ENCODE measurements around the gene AP2A2. TPM values are rescaled to one million over a fixed set of nuclear protein-coding genes. Genes with fewer than 3 reads are reported as not detected.

Gene AP2A2
- total RNA-seq, 1 donor from 2014 or later = 17.7 TPM

- Histone ChIP-seq H3K4me3 (ENCODE audit: low read length in 3 of 3) (no peak overlapping the region), H3K9me3 (ENCODE audit: control insufficient read depth in 3 of 3, low read length in 3 of 3) (no peaks in the 10 kb centered on the region), H3K9ac (ENCODE audit: low read depth in 1 of 3, low read length in 3 of 3) (no peak overlapping the region), H3K27me3 (ENCODE audit: control insufficient read depth in 3 of 3, insufficient read depth in 3 of 3, low read length in 3 of 3) (no peaks in the 10 kb centered on the region), H3K36me3 (ENCODE audit: control insufficient read depth in 3 of 3, insufficient read depth in 3 of 3, low read length in 3 of 3) (peaks cover 38 to 47% (median 42%) of the 10 kb centered on the region in 3 donors), H3K4me1 (ENCODE audit: control insufficient read depth in 3 of 3, insufficient read depth in 3 of 3, low read length in 3 of 3) (no peaks in the 10 kb centered on the region), H3K27ac (ENCODE audit: low read depth, low read length) (no peak overlapping the region)
Measured at GRCh38 chr11:999009-999408, 73.3 kb downstream of the AP2A2 start.

GRCh38 chr11:1000357-1001278 is 74.9 kb downstream of the AP2A2 start:
- Histone ChIP-seq H3K4me3 (ENCODE audit: low read length in 3 of 3) (no peak overlapping the region), H3K9me3 (ENCODE audit: control insufficient read depth in 3 of 3, low read length in 3 of 3) (no peaks in the 10 kb centered on the region), H3K36me3 (ENCODE audit: control insufficient read depth in 3 of 3, insufficient read depth in 3 of 3, low read length in 3 of 3) (peaks cover 36 to 48% (median 42%) of the 10 kb centered on the region in 3 donors), H3K27me3 (ENCODE audit: control insufficient read depth in 3 of 3, insufficient read depth in 3 of 3, low read length in 3 of 3) (no peaks in the 10 kb centered on the region), H3K9ac (ENCODE audit: low read depth in 1 of 3, low read length in 3 of 3) (no peak overlapping the region), H3K27ac (ENCODE audit: low read depth, low read length) (no peak overlapping the region), H3K4me1 (ENCODE audit: control insufficient read depth in 3 of 3, insufficient read depth in 3 of 3, low read length in 3 of 3) (no peaks in the 10 kb centered on the region)

GRCh38 chr11:1001617-1002405 is 76.1 kb downstream of the AP2A2 start:
- Histone ChIP-seq H3K4me1 (ENCODE audit: control insufficient read depth in 3 of 3, insufficient read depth in 3 of 3, low read length in 3 of 3) (peaks cover 5 to 11% (median 8%) of the 10 kb centered on the region in 3 donors), H3K4me3 (ENCODE audit: low read length in 3 of 3) (no peak overlapping the region), H3K36me3 (ENCODE audit: control insufficient read depth in 3 of 3, insufficient read depth in 3 of 3, low read length in 3 of 3) (peaks cover 34 to 48% (median 34%) of the 10 kb centered on the region in 3 donors), H3K9me3 (ENCODE audit: control insufficient read depth in 3 of 3, low read length in 3 of 3) (no peaks in the 10 kb centered on the region), H3K27ac (ENCODE audit: low read depth, low read length) (no peak overlapping the region), H3K9ac (ENCODE audit: low read depth in 1 of 3, low read length in 3 of 3) (no peak overlapping the region), H3K27me3 (ENCODE audit: control insufficient read depth in 3 of 3, insufficient read depth in 3 of 3, low read length in 3 of 3) (no peaks in the 10 kb centered on the region)

GRCh38 chr11:1002406-1002984 is 76.8 kb downstream of the AP2A2 start:
- Histone ChIP-seq H3K36me3 (ENCODE audit: control insufficient read depth in 3 of 3, insufficient read depth in 3 of 3, low read length in 3 of 3) (peaks cover 31 to 48% (median 35%) of the 10 kb centered on the region in 3 donors), H3K27me3 (ENCODE audit: control insufficient read depth in 3 of 3, insufficient read depth in 3 of 3, low read length in 3 of 3) (no peaks in the 10 kb centered on the region), H3K27ac (ENCODE audit: low read depth, low read length) (no peak overlapping the region)

GRCh38 chr11:1003159-1003558 is 77.5 kb downstream of the AP2A2 start:
- Histone ChIP-seq H3K27me3 (ENCODE audit: control insufficient read depth in 3 of 3, insufficient read depth in 3 of 3, low read length in 3 of 3) (no peaks in the 10 kb centered on the region), H3K9ac (ENCODE audit: low read depth in 1 of 3, low read length in 3 of 3) (no peak overlapping the region), H3K9me3 (ENCODE audit: control insufficient read depth in 3 of 3, low read length in 3 of 3) (no peaks in the 10 kb centered on the region), H3K27ac (ENCODE audit: low read depth, low read length) (no peak overlapping the region), H3K4me1 (ENCODE audit: control insufficient read depth in 3 of 3, insufficient read depth in 3 of 3, low read length in 3 of 3) (peaks cover 12 to 21% (median 15%) of the 10 kb centered on the region in 3 donors), H3K4me3 (ENCODE audit: low read length in 3 of 3) (no peak overlapping the region), H3K36me3 (ENCODE audit: control insufficient read depth in 3 of 3, insufficient read depth in 3 of 3, low read length in 3 of 3) (peaks cover 31 to 48% (median 36%) of the 10 kb centered on the region in 3 donors)

More at GRCh38 chr11:1002406-1002984, 76.8 kb downstream of the AP2A2 start:
- Histone ChIP-seq H3K4me1 (ENCODE audit: control insufficient read depth in 3 of 3, insufficient read depth in 3 of 3, low read length in 3 of 3) (peaks cover 12 to 18% (median 15%) of the 10 kb centered on the region in 3 donors), H3K9ac (ENCODE audit: low read depth in 1 of 3, low read length in 3 of 3) (no peak overlapping the region), H3K4me3 (ENCODE audit: low read length in 3 of 3) (no peak overlapping the region), H3K9me3 (ENCODE audit: control insufficient read depth in 3 of 3, low read length in 3 of 3) (no peaks in the 10 kb centered on the region)

GRCh38 chr11:1005928-1006327 is 80.3 kb downstream of the AP2A2 start:
- Histone ChIP-seq H3K27ac (ENCODE audit: low read depth, low read length) (peak overlapping the region; percentile 93), H3K9ac (ENCODE audit: low read depth in 1 of 3, low read length in 3 of 3) (peak overlapping the region in 2 of 3 donors; percentile 59 to 72), H3K4me1 (ENCODE audit: control insufficient read depth in 3 of 3, insufficient read depth in 3 of 3, low read length in 3 of 3) (peaks cover 12 to 32% (median 15%) of the 10 kb centered on the region in 3 donors), H3K9me3 (ENCODE audit: control insufficient read depth in 3 of 3, low read length in 3 of 3) (no peaks in the 10 kb centered on the region), H3K27me3 (ENCODE audit: control insufficient read depth in 3 of 3, insufficient read depth in 3 of 3, low read length in 3 of 3) (no peaks in the 10 kb centered on the region), H3K4me3 (ENCODE audit: low read length in 3 of 3) (no peak overlapping the region), H3K36me3 (ENCODE audit: control insufficient read depth in 3 of 3, insufficient read depth in 3 of 3, low read length in 3 of 3) (peaks cover 41 to 54% (median 45%) of the 10 kb centered on the region in 3 donors)

- Histone ChIP-seq H3K4me1 (ENCODE audit: control insufficient read depth in 3 of 3, insufficient read depth in 3 of 3, low read length in 3 of 3) (peaks cover 12 to 32% (median 15%) of the 10 kb centered on the region in 3 donors), H3K36me3 (ENCODE audit: control insufficient read depth in 3 of 3, insufficient read depth in 3 of 3, low read length in 3 of 3) (peaks cover 41 to 56% (median 45%) of the 10 kb centered on the region in 3 donors), H3K27ac (ENCODE audit: low read depth, low read length) (peak overlapping the region; percentile 93), H3K4me3 (ENCODE audit: low read length in 3 of 3) (peak overlapping the region in 2 of 3 donors; percentile 20 to 63), H3K9ac (ENCODE audit: low read depth in 1 of 3, low read length in 3 of 3) (peak overlapping the region; percentile 59 to 77 (median 66)), H3K9me3 (ENCODE audit: control insufficient read depth in 3 of 3, low read length in 3 of 3) (no peaks in the 10 kb centered on the region), H3K27me3 (ENCODE audit: control insufficient read depth in 3 of 3, insufficient read depth in 3 of 3, low read length in 3 of 3) (no peaks in the 10 kb centered on the region)
Measured at GRCh38 chr11:1006762-1007161, 81.1 kb downstream of the AP2A2 start.

GRCh38 chr11:1007279-1007678 is 81.6 kb downstream of the AP2A2 start:
- Histone ChIP-seq H3K4me1 (ENCODE audit: control insufficient read depth in 3 of 3, insufficient read depth in 3 of 3, low read length in 3 of 3) (peaks cover 12 to 32% (median 15%) of the 10 kb centered on the region in 3 donors), H3K9ac (ENCODE audit: low read depth in 1 of 3, low read length in 3 of 3) (peak overlapping the region; percentile 16 to 77 (median 66)), H3K27ac (ENCODE audit: low read depth, low read length) (peak overlapping the region; percentile 93), H3K27me3 (ENCODE audit: control insufficient read depth in 3 of 3, insufficient read depth in 3 of 3, low read length in 3 of 3) (no peaks in the 10 kb centered on the region), H3K4me3 (ENCODE audit: low read length in 3 of 3) (peak overlapping the region in 2 of 3 donors; percentile 20 to 63), H3K9me3 (ENCODE audit: control insufficient read depth in 3 of 3, low read length in 3 of 3) (no peaks in the 10 kb centered on the region), H3K36me3 (ENCODE audit: control insufficient read depth in 3 of 3, insufficient read depth in 3 of 3, low read length in 3 of 3) (peaks cover 43 to 56% (median 44%) of the 10 kb centered on the region in 3 donors)

- no peaks in the 10 kb centered on the region for H3K27me3 ChIP-seq (ENCODE audit: control insufficient read depth in 3 of 3, insufficient read depth in 3 of 3, low read length in 3 of 3)
- peaks cover 40 to 47% (median 42%) of the 10 kb centered on the region in 3 donors for H3K36me3 ChIP-seq (ENCODE audit: control insufficient read depth in 3 of 3, insufficient read depth in 3 of 3, low read length in 3 of 3)
- no peaks in the 10 kb centered on the region for H3K9me3 ChIP-seq (ENCODE audit: control insufficient read depth in 3 of 3, low read length in 3 of 3)
- H3K27ac ChIP-seq (ENCODE audit: low read depth, low read length) = no peak overlapping the region
- peaks cover 12 to 32% (median 15%) of the 10 kb centered on the region in 3 donors for H3K4me1 ChIP-seq (ENCODE audit: control insufficient read depth in 3 of 3, insufficient read depth in 3 of 3, low read length in 3 of 3)
- no peak overlapping the region for H3K4me3 ChIP-seq (ENCODE audit: low read length in 3 of 3)
- H3K9ac ChIP-seq (ENCODE audit: low read depth in 1 of 3, low read length in 3 of 3) = no peak overlapping the region
Measured at GRCh38 chr11:1008001-1008802, 82.5 kb downstream of the AP2A2 start.
